NCI-H345 treated with DMSO at 0.1 percent for 48 hours (cell line): ENCODE data around the gene ZNF618.
"Not testable (repeated sequence)": the region's sequence is repeated elsewhere in the genome, so short reads cannot be mapped to it uniquely, and the experiment has no call there.

ENCODE experiments used
- DNase-seq: peaks from one replicate; lab custom pipeline; 2025; ENCODE audit not compliant: unreplicated experiment; lab: John Stamatoyannopoulos, UW

The ZNF618 gene

DNA sequence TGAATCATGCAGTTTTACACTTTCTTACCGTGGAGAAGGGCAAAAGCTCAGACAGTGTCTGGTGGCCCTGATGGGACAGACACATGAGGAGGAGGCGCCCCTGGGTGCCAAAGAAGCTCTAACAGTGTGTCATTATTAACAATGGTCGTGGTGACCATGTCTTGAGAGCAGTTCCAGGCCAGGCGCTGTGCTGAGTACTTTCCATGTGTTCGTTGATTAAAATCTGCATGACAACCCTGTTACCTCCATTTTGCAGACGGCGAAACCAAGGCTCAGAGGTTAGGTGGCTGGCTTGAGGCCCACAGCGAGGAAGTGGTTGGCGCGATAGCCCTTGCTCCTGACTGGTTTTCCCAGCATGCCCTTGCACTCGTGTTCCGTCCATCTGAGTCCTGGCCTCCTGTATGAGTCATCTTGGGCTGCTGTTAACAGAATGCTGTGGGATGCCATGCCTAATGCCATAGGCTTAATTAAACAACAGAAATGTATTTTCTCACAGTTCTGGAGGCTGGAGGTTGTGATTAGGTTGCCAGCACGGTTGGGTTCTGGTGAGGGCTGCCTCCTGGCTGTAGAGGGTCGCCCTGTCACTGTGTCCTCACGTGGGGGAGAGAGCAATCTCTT lies 110.0 kb downstream of the ZNF618 start:
- DNase-seq, result no peak

DNA sequence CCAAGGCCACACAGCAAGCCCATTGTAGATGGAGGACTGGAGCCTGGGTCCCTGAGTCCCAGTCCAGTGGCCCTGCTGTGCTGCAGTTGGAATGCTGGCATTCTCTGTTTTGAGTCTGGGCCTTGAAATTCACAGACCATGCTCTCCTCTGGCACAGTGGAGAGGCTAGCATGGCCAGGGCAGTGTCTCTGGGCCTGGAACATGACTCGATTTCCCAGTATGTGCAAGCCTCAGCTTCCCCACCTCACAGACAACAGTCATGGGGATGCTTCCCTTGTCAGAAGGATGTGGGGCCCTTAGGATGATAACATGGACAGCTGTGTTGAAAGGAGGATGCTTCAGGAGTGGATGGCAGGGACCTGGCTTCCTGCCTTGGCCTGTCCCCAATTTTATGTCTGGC lies 110.8 kb downstream of the ZNF618 start:
- no peak for DNase-seq

DNA sequence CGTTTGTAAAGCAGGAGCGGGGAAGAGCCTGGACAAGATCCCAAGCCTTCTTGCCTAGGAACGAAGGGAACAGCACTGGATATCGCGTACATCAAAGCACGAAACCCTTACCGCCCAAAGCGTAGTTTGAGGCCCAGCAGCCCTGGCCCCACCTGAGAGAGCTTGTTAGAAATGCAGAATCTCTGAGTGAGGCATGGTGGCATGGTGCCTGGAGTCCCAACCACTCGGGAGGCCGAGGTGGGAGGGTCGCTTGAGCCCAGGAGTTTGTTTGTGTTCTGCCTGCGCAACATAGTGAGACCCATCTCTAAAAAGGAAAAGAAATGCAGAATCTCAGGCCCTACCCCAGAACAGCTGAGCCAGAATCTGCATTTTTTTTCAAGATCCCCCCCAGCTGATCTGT lies 111.4 kb downstream of the ZNF618 start:
- no peak for DNase-seq

DNA sequence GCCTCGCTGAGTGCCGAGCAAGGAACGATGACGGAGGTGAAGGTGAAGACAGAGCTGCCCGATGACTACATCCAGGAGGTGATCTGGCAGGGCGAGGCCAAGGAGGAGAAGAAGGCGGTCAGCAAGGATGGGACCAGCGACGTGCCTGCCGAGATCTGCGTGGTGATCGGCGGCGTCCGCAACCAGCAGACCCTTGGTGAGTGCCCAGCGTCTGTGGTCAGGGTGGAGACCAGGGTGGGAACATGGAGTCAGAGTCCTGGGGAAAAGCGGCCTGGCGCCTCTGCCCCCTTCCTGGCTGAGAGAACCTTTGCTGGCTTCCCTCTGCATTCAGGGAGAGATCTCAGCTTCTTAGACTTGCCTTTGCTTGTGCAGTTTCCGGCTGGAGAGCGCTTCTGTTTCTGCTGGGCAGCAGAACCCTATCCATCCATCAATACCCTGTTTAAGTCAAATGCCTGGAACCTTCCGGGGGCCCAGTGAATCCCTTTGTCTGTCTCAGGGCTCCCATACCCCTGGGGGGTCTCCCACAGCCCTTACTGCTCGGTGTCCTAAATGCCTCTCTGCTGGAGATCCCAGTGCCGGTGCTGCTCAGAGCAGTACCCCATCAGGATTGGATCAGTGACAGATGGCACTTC lies 112.4 kb downstream of the ZNF618 start:
- no peak for DNase-seq

DNA sequence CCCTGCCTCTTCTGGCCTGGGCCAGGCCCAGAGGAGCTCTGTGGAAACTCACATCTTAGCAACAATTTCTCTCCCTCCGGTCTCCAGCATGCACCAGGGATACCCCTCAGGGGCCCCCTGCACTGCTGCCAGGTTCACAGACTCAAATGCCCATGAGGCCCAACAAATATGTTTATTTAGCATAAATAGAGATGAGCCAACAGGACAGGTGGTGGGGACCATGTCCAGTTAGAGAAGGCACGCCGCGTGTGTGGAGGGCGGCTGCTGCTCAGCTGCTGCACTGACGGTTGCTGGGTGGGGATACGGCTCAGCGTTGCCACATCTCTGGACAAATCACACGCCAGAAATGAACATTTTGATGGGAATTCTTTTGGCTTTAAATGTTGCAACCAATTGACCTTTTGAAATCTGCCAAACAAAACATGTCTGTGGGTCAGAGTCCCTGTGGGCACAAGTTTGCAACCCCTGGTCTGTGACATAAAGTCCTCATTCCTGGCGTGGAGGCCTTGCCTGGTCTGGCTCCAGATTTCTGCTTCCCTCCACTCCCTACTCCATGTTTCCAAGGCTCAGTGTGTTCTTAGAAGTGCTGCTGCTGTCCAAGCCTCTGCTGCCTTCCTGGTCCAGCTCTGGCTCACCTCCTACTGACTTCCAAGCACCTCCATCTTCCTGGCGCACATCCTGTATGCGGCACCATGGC lies 113.1 kb downstream of the ZNF618 start:
- no peak for DNase-seq

DNA sequence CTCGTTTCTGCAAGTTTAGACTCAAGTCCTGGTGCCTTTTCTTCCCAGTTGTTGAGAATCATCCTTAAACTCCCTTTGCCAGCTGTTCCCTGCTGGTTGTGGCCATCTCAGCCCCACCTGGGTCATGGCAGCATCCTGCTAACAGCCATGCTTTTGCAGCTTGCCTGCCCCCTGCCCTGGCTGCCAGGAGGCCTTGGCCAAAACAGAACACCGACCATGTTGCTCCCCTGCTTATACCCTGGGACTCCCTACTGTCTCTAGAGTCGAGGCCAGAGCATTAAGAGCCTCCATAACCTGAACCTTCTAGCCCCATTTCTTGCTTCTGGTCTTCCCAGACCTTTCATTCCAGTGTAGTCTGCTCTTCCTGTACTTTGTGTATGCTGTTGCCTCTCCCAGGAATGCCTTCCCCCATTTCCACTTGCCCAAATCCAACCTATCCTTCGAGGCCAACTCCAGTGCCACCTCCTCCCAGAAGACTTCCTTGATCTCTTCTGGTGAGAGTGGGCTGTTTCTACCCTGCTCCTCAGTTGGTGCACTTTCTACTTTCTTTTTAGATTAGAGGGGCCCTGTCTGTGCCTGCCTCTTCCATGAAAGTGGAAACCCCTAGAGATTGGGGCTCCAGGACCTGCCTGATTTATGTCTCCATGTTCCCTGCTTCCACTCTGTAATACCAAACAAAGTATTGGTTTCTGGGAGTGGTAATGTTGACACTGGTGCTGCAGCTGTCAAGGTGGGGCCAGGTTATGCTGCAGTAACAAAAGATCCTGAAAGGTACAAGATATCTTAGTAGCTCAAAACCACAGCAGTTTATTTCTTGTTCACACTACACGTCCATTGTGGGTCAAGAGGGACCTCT lies 113.8 kb downstream of the ZNF618 start:
- DNase-seq, result no peak

DNA sequence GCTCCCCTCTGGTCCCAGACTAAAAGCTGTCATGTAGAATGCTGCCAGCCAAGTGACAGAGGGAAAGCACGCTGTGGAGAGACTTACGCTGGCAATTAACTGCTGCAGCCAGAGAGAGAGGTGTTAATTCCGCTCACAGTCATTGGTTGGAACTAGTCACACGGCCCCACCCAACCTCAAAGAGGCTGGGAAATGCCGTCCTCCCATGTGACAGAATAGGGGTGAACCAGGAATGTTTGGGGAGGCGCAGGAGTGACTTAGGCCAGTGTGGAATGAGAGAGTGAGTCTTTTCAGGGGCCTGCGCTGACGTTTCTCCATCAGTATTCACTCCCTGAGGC lies 114.4 kb downstream of the ZNF618 start:
- DNase-seq, result no peak

DNA sequence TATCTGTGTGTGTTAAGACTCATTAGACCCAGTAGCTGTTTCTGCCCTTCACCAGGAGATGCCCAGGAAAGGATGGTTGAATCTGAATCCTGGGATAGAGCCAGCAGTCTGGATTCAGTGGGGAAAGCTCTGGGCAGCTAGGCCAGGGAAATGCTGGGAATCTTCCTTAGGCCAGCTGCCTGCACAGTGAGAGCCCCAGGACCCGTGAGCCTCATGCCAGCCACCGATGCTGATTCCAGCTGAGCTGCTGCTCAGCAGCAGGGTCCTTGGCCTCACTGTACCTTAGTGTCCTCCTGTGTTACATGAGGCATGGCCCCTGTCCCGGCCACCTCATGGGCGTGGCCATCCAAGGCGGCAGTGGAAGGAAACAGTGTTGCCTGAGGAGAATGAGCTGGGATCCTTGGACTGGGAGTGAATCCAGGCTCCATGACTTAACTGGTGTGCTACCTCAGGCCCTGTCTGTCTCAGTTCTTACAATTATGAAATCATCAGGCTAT lies 114.9 kb downstream of the ZNF618 start:
- DNase-seq, result no peak

DNA sequence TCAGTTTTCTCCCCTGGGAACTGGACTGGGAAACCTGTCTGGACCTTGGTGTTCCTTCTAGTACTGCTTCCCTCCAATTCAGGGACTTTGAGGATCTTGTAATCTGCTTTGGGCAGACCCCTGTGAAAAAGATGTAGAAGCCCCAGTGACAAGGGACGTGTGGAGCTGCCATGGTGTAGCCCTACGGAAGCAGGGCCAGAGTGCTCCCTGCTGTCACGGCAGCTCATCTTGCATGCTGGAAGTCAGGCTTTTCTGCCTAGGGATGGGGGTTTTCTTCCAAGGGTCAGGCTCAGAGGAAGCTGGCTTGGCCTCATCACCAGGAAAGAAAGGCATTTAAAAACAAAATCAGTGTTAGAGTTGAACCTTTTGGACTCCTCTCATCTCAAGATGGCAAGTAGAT lies 115.6 kb downstream of the ZNF618 start:
- no peak for DNase-seq

DNA sequence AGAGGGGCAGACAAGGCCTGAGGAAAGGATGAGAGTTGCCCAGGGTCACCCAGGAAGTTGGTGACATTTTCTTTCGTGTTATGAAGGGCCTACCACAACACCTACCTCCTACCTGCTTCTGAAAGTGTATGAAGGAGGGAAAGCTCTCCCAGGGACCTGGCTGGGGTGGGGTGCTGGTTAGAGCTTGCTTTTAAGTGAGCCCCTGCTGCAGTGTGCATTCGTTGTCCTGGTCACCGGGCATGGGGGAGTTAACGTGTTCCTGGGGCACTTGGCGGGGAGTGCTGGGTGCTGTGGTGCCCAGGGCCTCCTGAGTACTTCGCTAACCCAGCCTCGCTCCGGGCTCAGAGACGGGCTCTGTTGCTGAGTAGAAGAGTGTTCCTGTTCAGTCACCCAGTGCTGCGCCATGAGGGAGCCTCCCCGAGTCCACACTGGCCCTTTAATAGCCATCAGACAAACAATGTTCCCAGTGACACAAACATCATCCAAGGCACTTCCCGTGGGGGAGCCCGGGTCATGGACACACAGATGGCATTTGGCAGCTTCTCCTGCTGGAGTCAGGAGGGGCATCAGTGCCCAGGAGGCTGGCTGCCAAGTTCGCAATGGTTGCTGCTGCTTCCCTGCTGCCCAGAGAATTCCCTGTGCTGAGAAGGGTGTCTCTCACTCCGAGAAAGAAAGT lies 116.3 kb downstream of the ZNF618 start:
- no peak for DNase-seq

DNA sequence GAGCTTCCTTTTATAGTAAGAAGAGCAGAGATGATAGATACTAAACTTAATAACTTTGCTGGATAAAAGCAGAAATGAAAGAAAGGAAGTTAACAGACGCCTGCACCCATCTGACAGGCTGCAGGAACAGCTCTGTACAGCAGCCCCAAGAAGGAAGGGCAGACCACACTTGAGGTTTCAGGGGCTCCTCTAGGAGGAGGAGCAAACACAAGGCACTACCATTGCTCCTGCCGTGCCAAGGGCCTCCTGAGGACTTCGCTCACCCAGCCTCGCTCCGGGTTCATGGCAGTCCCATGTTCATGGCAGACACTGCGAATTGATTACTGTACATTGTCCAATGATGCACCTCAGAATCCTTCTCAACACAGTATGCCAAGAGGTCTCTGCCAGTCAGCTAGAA lies 116.9 kb downstream of the ZNF618 start:
- no peak for DNase-seq

DNA sequence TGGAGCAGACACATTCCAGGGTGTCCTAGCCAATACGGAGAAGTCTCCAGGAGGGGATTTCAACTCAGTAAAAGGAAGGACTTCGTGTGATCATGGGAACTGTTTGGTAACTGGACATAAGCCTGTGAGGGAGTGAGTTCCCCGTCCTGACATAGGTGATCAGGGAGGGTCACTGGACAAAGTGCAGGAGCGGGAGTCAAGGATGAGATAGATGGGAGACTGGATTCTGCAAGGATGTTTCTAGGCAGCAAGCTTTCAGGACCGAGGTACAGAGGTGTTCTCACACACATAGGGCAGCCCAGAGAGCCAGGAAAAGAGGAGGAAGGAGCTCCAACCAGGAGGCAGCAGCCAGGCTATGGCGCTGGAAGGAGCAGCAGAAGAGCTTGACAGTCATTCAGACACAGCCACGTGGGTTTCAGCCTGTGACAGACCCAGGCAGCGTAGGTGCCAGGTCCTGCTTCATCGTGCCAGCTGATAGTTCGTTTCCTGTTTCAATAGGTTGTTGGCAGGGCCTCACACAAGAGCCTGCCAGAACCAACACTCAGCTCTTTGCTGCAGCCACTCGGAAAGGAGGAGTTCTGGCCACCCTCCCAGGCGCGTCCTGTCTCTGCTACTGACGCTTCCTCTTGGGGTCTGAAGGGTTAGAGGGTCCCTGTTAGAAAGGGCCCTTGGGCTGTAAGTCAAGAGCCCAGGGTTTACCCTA lies 117.9 kb downstream of the ZNF618 start:
- DNase-seq, result no peak

DNA sequence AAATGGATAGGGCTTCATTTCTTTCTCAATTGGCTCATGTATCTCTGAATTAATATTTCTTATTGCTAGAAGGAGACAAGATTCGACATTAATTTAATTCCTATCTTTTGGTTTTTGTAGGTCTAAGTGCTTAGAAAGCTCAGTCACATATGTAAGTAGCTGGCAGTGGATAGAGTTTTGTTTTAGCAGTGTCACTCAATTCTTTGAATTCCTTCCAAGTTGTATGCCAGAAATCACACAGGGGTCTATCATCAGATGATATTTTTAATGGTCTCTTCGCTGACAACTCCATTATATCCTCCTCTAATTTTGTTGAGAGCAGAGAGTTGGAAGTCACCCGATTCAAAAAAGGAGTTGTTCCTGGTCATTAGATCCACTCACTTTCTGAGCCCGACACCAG lies 119.3 kb downstream of the ZNF618 start:
- DNase-seq, result no peak

DNA sequence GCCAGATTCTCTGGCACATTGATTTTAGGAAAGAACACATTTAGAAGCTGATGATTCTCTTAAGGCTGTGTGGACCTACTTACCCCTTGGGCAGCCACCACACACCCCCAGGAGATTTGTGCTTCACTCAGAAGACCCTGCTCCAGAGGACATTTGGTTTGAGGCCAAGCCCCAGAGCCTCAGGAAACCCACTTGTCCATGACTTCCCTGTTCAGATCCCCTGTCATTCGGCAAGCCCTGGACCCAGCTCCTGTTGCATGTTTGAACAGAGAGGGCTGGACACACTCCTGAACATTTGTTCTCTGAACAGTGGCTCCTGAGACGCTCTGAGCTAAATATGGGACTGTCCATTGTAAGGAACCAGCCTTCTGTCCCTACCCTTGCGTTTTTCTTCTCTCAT lies 119.9 kb downstream of the ZNF618 start:
- no peak for DNase-seq

DNA sequence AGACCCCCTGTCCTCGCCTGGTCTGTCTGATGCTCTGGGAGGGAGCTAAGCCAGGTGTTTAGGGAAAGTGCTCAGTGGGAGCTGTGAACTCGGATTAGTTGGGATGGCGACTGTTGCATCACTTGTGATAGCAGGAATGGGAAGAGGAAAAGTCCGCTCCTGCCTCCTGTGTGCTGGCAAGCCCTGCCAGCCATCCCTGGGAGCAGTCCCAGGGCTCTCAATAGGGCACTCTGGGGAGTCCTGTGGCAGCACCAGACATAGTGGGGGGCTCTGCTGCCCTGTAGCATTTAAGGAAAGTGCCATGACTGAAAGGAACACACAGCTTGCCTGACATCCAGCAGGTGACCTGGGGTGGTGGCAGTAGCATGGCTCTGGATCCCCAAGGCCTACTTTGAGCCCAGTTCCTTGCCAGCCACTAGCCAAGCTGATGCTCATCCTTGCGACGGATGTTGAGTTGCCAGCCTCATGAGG lies 120.5 kb downstream of the ZNF618 start:
- no peak for DNase-seq

DNA sequence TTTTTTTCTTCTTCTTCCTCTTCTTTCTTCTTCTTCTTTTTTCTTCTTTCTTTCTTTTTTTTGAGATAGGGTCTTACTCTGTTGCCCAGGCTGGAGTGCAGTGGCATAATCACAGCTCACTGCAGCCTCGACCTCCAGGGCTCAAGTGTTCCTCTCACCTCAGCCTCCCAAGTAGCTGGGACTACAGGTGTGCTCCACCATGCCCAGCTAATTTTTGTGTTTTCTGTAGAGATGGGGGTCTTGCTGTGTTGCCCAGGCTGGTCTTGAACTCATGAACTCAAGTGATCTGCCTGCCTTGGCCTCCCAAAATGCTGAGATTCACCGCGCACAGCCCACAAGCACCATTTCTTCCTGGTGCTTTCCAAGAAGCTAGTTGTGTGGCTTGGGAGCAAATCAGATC lies 121.0 kb downstream of the ZNF618 start:
- not testable (repeated sequence) for DNase-seq

DNA sequence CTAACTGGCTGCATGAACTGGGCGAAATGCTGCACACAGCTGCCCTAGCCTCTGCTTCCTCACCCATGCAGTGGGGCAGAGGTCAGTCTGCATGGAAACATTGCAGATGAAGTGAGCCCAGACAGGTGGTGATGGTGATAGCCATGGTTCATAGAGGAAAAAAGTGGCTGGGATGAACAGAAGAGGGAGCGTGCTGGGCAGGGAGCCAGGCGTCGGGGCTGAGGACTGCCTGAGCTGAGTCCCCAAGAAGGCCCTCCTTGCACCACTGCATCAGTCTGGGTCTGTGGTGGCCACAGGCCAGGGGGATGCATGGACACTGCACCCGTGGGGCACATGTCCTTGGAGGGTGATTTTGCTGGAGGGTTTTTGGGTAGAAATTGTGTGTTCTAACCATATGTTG lies 121.5 kb downstream of the ZNF618 start:
- DNase-seq, result no peak

DNA sequence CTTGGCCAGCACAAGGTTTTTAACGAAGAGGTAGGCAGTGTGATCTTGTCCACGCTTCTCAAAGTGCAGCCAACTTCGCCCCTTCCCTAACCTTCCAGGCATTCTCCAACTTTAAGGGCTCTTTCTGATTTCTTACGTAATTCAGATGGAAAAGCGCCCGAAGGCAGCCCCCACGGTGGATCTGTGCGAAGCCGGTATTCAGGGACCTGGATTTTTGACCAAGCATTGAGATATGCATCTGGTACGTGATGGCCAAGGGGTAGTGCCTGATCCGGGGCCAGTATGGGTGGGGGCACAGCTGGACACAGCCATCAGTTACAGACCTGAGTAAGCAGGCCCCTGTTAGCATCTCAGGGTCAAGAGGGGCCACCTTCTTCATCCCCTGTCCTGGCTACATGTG lies 122.0 kb downstream of the ZNF618 start:
- no peak for DNase-seq

DNA sequence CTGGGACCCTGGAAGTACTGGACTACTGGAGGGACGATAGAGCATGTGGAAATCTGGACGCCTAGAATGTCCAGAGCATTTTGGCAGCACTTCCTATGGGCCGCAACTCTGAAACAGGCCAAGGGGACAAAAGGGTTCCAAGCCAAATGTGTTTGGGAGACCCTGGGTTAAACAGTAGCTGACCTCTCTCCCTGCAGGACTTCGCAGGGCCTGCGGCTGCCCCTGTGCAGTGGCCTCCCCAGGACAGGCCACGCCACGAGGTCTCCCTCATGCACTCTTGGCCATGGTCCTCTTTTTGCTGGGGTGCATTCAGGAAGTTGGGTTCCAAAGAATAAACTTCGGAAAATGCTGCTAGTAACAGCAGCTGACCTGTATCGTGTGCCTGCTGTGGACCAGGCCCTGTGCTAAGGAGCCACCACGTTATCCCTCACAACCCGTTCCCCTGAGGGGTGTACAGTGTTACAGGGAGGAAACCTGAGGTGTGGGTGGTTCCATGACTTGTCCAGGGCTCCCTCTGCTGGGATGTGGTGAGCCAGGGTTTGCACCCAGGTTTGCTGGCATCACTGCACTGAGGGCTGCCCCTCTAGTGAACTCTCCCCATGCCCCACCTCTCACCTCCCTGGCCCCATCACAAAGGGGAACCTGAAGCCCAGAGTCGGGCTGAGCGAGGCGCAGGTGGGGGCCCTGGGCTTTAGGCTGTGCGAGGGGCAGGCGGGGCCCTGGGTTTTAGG lies 122.6 kb downstream of the ZNF618 start:
- DNase-seq, result no peak
